ENCODE measurements around the gene NDUFAF2.
A peak's percentile ranks its signal among the peaks of the same experiment; 100 is the strongest.

The NDUFAF2 gene

GRCh38 chr5:61081741-61082140, 136.7 kb downstream of the NDUFAF2 start:
- TF ChIP-seq ZNF560 (tag by site-specific recombination; IDR thresholded peaks at IDR 0.05; ENCODE audit: borderline replicate concordance): no peak
- TF ChIP-seq ZNF155 (tag by site-specific recombination; IDR thresholded peaks at IDR 0.05): no peak
- TF ChIP-seq ZSCAN4 (tag by site-specific recombination; IDR thresholded peaks at IDR 0.05): no peak
- H3K4me3 ChIP-seq (ENCODE audit: low read depth, low read length): no peak overlapping the region
- no peak overlapping the region for H3K27ac ChIP-seq (ENCODE audit: extremely low read depth, low read depth, low read length)
- H3K36me3 ChIP-seq (ENCODE audit: control insufficient read depth in 2 of 2, insufficient read depth in 1 of 2, low read length in 2 of 2): no peaks in the 10 kb centered on the region; a peak in 1 of 3 replicates
- H3K9me3 ChIP-seq (ENCODE audit: control insufficient read depth, insufficient read depth, low read depth, low read length): no peaks in the 10 kb centered on the region
- no peaks in the 10 kb centered on the region for H3K4me1 ChIP-seq (ENCODE audit: control insufficient read depth, insufficient read depth, low read length)
- ChIA-PET POLR2A (no interaction called here), CTCF (no interaction called here)

- Histone ChIP-seq H3K9me3 (ENCODE audit: control insufficient read depth, insufficient read depth, low read depth, low read length) (no peaks in the 10 kb centered on the region), H3K36me3 (ENCODE audit: control insufficient read depth in 2 of 2, insufficient read depth in 1 of 2, low read length in 2 of 2) (no peaks in the 10 kb centered on the region; a peak in 1 of 3 replicates), H3K27ac (ENCODE audit: extremely low read depth, low read depth, low read length) (no peak overlapping the region), H3K4me3 (ENCODE audit: low read depth, low read length) (no peak overlapping the region), H3K4me1 (ENCODE audit: control insufficient read depth, insufficient read depth, low read length) (no peaks in the 10 kb centered on the region)
- ChIA-PET POLR2A (no interaction called here), CTCF (no interaction called here)
- no peak for TF ChIP-seq ZNF677 (tag by site-specific recombination; IDR thresholded peaks at IDR 0.05)
- 0 out of 2 replicates have a peak, but pooled peaks have one; percentile 28 for TF ChIP-seq ZNF146 (tag by site-specific recombination; IDR thresholded peaks at IDR 0.05)
These were observed 137.7 kb downstream of the NDUFAF2 start for GRCh38 chr5:61082516-61083280.

GRCh38 chr5:61084658-61085057, 139.7 kb downstream of the NDUFAF2 start:
- H3K27ac ChIP-seq (ENCODE audit: extremely low read depth, low read depth, low read length): no peak overlapping the region
- H3K9me3 ChIP-seq (ENCODE audit: control insufficient read depth, insufficient read depth, low read depth, low read length): no peaks in the 10 kb centered on the region
- no peak overlapping the region for H3K4me3 ChIP-seq (ENCODE audit: low read depth, low read length)
- TF ChIP-seq KLF1 (tag by site-specific recombination; IDR thresholded peaks at IDR 0.05): no peak
- TF ChIP-seq ZSCAN30 (tag by site-specific recombination; IDR thresholded peaks at IDR 0.05): no peak
- ChIA-PET CTCF (no interaction called here), POLR2A (no interaction called here)
- H3K36me3 ChIP-seq (ENCODE audit: control insufficient read depth in 2 of 2, insufficient read depth in 1 of 2, low read length in 2 of 2): no peaks in the 10 kb centered on the region; a peak in 1 of 3 replicates
- H3K4me1 ChIP-seq (ENCODE audit: control insufficient read depth, insufficient read depth, low read length): no peaks in the 10 kb centered on the region

GRCh38 chr5:61085885-61086284, 140.9 kb downstream of the NDUFAF2 start:
- Histone ChIP-seq H3K4me3 (ENCODE audit: low read depth, low read length) (no peak overlapping the region), H3K4me1 (ENCODE audit: control insufficient read depth, insufficient read depth, low read length) (no peaks in the 10 kb centered on the region), H3K36me3 (ENCODE audit: control insufficient read depth in 2 of 2, insufficient read depth in 1 of 2, low read length in 2 of 2) (no peaks in the 10 kb centered on the region; a peak in 1 of 3 replicates), H3K27ac (ENCODE audit: extremely low read depth, low read depth, low read length) (no peak overlapping the region), H3K9me3 (ENCODE audit: control insufficient read depth, insufficient read depth, low read depth, low read length) (no peaks in the 10 kb centered on the region)
- ChIA-PET CTCF (no interaction called here), POLR2A (no interaction called here)
- TF ChIP-seq BCL6B (tag by site-specific recombination; IDR thresholded peaks at IDR 0.05) (no peak), ZNF560 (tag by site-specific recombination; IDR thresholded peaks at IDR 0.05; ENCODE audit: borderline replicate concordance) (no peak), HOXC10 (CRISPR knock-in tag; IDR thresholded peaks at IDR 0.05) (no peak), ZNF391 (tag by site-specific recombination; IDR thresholded peaks at IDR 0.05; ENCODE audit: borderline replicate concordance, low read depth) (no peak), ZNF610 (tag by site-specific recombination; IDR thresholded peaks at IDR 0.05; ENCODE audit: borderline replicate concordance) (no peak), ZNF677 (tag by site-specific recombination; IDR thresholded peaks at IDR 0.05) (no peak), ZNF76 (tag by site-specific recombination; IDR thresholded peaks at IDR 0.05; ENCODE audit: borderline replicate concordance, low read depth) (no peak)

Measured in HEK293 (cell line).